ENCODE results near the gene BPIFA3.

DNA sequence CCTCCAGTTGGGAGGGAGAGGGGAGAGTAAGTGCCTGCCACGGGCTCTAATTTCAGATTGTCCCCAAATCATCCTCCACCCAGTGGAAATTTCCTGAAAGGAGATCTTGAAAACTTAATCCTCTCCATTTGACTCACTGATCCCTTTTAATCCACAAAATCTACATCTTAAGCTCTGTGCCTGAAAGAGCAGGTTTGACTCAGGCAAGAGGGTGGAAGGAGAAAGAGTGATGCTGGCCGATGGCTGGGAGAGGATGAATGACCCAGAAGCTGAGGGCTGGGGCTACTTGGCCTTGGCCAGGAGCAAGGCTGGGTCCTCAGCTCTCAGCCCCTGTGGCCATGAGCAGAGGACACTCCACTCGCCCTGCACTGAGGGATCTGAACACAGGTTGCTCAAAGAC, 41.1 kb upstream of the BPIFA3 start:
- TF ChIP-seq, protein P1, sequence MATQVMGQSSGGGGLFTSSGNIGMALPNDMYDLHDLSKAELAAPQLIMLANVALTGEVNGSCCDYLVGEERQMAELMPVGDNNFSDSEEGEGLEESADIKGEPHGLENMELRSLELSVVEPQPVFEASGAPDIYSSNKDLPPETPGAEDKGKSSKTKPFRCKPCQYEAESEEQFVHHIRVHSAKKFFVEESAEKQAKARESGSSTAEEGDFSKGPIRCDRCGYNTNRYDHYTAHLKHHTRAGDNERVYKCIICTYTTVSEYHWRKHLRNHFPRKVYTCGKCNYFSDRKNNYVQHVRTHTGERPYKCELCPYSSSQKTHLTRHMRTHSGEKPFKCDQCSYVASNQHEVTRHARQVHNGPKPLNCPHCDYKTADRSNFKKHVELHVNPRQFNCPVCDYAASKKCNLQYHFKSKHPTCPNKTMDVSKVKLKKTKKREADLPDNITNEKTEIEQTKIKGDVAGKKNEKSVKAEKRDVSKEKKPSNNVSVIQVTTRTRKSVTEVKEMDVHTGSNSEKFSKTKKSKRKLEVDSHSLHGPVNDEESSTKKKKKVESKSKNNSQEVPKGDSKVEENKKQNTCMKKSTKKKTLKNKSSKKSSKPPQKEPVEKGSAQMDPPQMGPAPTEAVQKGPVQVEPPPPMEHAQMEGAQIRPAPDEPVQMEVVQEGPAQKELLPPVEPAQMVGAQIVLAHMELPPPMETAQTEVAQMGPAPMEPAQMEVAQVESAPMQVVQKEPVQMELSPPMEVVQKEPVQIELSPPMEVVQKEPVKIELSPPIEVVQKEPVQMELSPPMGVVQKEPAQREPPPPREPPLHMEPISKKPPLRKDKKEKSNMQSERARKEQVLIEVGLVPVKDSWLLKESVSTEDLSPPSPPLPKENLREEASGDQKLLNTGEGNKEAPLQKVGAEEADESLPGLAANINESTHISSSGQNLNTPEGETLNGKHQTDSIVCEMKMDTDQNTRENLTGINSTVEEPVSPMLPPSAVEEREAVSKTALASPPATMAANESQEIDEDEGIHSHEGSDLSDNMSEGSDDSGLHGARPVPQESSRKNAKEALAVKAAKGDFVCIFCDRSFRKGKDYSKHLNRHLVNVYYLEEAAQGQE (IDR thresholded peaks at IDR 0.05; ENCODE audit: unreplicated experiment), result no peak
- TF ChIP-seq EZH2 (IDR thresholded peaks at IDR 0.05; ENCODE audit: low read depth, unreplicated experiment) (no peak), POLR2AphosphoS5 (IDR thresholded peaks at IDR 0.05; ENCODE audit: low read depth) (no peak), EZH2phosphoT487 (IDR thresholded peaks at IDR 0.05; ENCODE audit: unreplicated experiment) (no peak), NANOG (IDR thresholded peaks at IDR 0.05; ENCODE audit: borderline replicate concordance) (no peak), STAT1 (IDR thresholded peaks at IDR 0.05; ENCODE audit: unreplicated experiment) (no peak)
- TF ChIP-seq, protein P2, sequence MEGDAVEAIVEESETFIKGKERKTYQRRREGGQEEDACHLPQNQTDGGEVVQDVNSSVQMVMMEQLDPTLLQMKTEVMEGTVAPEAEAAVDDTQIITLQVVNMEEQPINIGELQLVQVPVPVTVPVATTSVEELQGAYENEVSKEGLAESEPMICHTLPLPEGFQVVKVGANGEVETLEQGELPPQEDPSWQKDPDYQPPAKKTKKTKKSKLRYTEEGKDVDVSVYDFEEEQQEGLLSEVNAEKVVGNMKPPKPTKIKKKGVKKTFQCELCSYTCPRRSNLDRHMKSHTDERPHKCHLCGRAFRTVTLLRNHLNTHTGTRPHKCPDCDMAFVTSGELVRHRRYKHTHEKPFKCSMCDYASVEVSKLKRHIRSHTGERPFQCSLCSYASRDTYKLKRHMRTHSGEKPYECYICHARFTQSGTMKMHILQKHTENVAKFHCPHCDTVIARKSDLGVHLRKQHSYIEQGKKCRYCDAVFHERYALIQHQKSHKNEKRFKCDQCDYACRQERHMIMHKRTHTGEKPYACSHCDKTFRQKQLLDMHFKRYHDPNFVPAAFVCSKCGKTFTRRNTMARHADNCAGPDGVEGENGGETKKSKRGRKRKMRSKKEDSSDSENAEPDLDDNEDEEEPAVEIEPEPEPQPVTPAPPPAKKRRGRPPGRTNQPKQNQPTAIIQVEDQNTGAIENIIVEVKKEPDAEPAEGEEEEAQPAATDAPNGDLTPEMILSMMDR (conservative IDR thresholded peaks at IDR 0.05; ENCODE audit: low read depth in 2 of 2), result no peak
- TF ChIP-seq, protein P3, sequence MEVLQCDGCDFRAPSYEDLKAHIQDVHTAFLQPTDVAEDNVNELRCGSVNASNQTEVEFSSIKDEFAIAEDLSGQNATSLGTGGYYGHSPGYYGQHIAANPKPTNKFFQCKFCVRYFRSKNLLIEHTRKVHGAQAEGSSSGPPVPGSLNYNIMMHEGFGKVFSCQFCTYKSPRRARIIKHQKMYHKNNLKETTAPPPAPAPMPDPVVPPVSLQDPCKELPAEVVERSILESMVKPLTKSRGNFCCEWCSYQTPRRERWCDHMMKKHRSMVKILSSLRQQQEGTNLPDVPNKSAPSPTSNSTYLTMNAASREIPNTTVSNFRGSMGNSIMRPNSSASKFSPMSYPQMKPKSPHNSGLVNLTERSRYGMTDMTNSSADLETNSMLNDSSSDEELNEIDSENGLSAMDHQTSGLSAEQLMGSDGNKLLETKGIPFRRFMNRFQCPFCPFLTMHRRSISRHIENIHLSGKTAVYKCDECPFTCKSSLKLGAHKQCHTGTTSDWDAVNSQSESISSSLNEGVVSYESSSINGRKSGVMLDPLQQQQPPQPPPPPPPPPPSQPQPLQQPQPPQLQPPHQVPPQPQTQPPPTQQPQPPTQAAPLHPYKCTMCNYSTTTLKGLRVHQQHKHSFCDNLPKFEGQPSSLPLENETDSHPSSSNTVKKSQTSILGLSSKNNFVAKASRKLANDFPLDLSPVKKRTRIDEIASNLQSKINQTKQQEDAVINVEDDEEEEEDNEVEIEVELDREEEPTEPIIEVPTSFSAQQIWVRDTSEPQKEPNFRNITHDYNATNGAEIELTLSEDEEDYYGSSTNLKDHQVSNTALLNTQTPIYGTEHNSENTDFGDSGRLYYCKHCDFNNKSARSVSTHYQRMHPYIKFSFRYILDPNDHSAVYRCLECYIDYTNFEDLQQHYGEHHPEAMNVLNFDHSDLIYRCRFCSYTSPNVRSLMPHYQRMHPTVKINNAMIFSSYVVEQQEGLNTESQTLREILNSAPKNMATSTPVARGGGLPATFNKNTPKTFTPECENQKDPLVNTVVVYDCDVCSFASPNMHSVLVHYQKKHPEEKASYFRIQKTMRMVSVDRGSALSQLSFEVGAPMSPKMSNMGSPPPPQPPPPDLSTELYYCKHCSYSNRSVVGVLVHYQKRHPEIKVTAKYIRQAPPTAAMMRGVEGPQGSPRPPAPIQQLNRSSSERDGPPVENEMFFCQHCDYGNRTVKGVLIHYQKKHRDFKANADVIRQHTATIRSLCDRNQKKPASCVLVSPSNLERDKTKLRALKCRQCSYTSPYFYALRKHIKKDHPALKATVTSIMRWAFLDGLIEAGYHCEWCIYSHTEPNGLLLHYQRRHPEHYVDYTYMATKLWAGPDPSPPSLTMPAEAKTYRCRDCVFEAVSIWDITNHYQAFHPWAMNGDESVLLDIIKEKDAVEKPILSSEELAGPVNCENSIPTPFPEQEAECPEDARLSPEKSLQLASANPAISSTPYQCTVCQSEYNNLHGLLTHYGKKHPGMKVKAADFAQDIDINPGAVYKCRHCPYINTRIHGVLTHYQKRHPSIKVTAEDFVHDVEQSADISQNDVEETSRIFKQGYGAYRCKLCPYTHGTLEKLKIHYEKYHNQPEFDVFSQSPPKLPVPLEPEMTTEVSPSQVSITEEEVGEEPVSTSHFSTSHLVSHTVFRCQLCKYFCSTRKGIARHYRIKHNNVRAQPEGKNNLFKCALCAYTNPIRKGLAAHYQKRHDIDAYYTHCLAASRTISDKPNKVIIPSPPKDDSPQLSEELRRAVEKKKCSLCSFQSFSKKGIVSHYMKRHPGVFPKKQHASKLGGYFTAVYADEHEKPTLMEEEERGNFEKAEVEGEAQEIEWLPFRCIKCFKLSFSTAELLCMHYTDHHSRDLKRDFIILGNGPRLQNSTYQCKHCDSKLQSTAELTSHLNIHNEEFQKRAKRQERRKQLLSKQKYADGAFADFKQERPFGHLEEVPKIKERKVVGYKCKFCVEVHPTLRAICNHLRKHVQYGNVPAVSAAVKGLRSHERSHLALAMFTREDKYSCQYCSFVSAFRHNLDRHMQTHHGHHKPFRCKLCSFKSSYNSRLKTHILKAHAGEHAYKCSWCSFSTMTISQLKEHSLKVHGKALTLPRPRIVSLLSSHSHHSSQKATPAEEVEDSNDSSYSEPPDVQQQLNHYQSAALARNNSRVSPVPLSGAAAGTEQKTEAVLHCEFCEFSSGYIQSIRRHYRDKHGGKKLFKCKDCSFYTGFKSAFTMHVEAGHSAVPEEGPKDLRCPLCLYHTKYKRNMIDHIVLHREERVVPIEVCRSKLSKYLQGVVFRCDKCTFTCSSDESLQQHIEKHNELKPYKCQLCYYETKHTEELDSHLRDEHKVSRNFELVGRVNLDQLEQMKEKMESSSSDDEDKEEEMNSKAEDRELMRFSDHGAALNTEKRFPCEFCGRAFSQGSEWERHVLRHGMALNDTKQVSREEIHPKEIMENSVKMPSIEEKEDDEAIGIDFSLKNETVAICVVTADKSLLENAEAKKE (CRISPR knock-in tag; IDR thresholded peaks at IDR 0.05), result no peak
